ENCODE measurements around the gene ACE.
A peak's percentile ranks its signal among the peaks of the same experiment; 100 is the strongest.

Gene ACE

DNA sequence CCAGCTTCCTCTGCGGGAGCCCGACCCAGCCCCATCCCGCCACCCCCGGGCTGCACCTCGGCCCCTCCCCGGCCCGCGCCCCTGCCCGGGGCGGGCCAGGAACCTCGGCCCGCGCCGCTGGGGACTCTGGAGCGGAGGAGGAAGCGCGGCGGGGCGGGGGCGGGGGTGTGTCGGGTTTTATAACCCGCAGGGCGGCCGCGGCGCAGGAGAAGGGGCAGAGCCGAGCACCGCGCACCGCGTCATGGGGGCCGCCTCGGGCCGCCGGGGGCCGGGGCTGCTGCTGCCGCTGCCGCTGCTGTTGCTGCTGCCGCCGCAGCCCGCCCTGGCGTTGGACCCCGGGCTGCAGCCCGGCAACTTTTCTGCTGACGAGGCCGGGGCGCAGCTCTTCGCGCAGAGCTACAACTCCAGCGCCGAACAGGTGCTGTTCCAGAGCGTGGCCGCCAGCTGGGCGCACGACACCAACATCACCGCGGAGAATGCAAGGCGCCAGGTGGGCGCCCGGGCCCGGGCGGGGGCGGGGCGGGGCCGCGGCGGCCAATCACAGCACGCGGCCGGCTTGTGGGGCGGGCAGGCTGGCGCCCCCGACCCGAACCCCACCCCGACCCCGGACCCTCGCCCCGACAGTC lies at the start of gene ACE:
Gene ACE (plus strand): TSS at position 208 of the 626 bp plus-strand sequence. CDS start 34 bp downstream, at position 242.
- DNase-seq (ENCODE audit: low spot score) = peak; percentile 71

- no peak for DNase-seq (ENCODE audit: low spot score)
Measured at GRCh38 chr17:63429766-63430165, 47.1 kb upstream of the ACE start.

- DNase-seq (ENCODE audit: low spot score) = no peak
Measured at GRCh38 chr17:63430223-63430622, 46.6 kb upstream of the ACE start.

- no peak for DNase-seq (ENCODE audit: low spot score)
Measured at GRCh38 chr17:63431618-63431938, 45.3 kb upstream of the ACE start.

DNA sequence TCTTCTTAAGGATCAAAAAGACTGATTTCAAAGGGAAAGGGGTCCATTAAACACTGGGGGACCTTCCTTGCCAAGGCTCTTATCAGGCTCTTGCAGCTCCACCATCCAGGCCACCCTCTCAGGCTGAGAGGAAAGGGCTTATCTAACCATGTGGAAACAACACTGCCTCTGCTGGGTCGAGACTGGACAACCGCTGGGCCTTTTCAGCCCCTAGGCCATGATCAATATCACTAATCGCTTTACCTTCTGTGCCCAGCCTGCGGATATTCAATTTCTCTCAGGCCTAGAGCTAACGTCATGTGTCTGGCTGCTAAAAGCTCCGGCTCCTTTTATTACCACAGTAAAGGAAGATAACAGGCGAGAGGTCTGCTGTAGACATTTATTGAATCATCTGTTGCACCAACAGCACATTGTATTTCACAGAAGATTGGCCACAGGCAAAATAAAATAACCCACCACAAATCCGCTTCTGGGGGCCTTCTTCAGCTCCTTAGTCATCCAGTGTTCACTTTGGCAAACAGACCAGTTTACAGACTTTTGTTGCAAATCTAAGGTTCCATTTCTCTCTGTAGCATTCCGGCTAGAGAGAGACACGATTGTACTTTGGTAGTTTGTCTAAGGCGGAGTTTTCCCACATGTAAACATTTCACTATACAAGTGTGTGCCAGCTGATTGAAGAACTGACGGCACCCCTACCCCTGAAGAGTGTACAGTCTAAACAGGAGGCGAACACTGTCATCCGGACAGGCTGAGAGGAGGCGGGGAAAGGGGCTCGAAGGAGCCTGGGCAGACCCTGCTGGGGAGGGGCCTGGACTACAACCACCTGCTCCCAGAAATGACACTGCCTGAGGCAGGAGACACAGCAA lies 44.7 kb upstream of the ACE start:
- DNase-seq (ENCODE audit: low spot score) = no peak

DNA sequence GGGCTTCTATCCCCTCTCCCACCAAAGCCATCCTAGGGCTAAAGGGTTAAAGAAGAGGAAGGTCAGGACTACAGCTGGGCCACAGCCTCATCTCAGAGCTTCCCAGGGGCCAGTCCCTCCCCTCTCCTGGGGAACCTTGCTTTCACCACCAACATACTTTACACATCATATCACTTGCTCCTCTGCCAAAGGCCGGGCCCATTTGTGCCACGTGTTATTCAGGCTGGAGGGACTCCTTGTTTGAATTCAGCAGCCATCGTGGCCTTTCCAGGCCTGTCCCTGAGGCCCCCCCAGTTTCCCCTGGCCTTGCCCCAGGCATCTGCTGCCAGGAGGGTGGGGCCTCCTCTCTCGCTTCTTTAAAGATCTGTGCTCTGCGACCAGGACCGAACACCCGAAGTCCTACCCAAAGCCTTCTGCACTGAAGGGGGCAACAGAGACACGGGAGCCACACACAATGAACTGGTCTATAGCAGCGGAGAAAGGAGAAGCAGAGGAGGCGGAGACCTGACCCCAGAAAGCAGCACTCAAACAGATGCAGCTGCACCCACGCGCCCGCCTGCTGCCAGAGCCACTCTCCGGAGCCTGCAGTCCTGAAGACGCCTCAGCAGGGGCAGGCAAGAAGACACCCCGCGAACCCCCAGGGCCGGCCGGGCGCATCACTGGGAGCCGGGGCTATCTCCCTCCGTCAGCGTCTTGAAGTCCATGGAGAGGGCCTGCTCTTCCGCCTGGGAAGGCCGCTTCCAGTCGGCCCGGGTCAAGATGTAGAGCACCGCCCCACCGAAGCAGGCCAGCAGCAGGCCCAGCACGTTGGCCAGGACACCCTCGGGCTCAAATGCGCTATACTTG lies 42.9 kb upstream of the ACE start:
- DNase-seq (ENCODE audit: low spot score) = no peak

DNA sequence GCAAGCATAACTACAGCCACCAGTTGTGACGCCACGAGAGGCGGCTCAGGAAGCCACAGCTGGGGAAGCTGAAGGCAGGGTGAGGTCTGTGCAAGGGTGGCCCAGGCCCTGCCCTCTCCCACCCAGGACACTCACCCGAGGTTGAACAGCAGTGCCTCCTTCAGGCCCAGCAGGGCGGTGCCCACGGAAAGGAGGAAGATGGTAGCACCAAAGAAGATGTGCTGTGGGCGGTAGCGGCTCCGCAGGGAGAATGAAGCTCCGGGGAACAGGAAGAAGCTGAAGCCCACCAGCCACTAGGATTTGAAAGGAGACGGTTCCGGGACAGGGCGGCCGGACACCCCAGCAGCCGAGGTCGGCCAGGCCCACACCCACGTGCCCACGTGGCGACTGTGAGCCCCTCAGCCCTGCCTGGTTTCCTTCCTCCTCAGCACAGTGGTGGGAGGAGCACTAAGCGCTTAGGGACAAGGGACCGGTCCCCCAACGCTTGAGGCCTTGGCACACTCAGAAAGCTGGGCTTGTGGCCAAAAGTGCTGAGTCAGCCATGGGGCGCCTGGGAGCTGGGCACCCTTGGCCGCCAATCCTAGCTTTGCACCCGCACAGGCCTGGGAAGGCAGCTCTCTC lies 41.8 kb upstream of the ACE start:
- DNase-seq (ENCODE audit: low spot score) = peak; percentile 31

DNA sequence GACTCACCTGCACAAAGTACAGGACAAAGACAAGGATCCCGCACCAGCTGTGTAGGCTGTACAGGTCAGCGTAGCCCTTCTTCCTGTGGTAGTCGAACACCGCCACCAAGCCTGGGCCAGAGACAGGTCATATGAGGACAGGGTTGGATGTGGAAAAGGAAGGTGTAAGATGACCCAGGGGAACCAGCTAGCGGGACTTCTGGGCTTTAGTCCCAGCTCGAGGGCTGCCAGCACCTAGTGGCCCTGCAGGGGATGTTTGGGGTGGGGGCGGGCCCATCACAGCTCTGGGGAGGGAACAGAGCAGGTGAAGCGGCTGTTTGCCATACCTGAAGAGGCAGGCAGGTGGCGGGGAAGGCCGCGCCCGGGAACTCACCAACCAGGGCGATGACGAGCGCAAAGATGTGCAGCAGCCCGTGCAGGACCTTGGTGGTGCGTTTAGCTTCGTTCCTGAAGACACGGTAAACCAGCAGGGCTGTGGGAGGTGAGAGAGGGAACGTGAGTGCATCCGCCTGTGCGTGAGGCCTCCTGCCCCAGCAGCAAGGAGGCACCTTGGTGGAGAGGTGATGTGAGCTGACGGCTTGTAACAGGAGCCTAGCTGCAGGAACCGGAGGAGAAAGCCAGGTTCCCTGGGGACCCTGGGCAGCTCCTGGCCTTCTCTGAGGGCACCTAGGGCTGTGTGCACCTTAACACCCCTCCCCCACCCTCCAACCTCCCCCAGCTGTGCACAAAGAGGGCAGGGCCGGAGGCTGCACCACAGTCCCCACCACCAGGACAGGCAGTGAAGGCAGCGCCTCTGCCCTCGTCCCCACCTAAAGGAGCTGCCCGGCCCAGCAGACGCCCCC lies 41.0 kb upstream of the ACE start:
- no peak for DNase-seq (ENCODE audit: low spot score)

GRCh38 chr17:63436523-63437110 lies 40.2 kb upstream of the ACE start:
- no peak for DNase-seq (ENCODE audit: low spot score)

DNA sequence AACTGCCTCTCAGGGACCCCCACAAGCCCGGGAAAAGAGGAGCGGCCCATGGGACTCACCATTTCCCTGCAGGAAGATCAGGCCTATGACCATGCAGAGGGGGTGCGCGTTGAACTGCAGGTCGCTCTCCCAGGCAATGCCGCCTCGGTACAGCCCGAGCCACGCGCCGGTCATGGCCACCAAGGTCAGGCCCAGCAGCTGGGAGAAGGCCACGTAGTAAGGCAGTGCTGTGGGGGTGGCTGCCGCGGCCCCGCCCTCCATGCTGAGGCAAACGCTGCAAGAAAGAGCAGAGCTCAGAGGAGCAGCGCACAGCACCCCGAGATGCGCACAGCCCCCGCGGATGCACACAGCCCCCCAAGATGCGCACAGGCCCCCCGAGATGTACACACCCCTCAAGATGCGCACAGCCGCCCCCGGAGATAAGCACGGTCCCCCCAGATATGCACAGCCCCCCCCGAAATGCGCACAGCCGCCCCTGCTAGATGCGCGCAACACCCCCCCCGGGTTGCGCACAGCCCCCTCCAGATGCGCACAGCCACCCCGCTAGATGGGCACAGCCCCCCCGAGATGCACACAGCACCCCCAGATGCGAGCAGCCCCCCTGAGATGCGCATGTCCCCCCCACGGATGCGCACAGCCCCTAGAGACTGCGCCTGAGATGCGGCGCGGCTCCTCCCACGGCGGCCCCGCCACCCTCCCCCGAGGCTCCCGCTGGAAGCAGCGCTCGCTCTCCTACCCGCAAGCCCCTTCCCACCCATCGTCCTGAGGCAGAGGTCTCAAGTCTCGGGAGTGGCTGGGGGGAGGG lies 39.4 kb upstream of the ACE start:
- no peak for DNase-seq (ENCODE audit: low spot score)

DNA sequence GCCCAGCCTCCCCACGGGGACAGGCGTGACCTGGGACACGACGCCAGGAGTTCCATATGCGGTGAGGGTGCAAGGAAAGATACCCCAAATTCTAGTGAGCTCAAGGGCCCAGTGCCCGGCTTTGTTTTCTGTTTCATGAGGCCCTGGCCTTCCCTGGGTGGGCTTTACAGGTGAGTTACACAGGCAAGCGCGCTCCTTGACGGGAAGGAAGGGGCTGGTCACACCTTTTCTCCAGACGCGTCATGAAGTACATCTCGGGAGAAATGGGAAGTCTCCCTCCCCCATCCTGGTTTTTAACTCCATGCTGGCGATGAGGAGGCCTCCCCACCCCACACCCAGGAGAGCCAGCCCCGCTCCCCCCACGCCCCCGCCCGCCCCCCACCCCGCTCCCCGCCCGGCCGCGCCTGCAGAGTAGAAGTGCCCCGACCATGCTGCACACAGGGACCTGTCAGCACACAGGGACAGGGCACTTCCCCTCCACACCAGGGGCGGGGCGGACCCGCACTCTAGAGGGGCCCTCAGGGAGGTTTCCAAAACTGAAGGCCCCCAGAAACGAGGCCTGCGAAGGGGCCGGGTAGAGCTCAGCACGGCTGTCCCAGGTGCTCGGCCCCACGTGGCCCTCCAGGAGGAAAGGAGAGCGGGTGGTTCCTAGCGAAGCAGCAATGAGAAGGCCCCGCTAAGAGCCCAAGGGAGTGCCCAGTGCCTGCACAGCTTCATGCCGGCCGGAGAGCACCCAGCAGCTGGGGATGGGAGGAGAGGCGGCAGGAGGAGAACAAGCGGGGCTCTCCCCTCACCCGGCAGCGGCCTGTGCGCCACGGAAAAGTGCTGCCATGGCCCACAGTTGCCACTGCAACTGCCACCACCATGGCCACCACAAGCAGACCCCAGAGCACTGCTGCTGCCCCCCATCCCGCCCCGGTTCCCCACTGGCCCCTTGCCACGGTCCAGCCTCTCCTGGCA lies 38.5 kb upstream of the ACE start:
- DNase-seq (ENCODE audit: low spot score) = no peak

GRCh38 chr17:63439687-63440086 lies 37.2 kb upstream of the ACE start:
- DNase-seq (ENCODE audit: low spot score) = no peak

GRCh38 chr17:63440127-63440769 lies 36.6 kb upstream of the ACE start:
- no peak for DNase-seq (ENCODE audit: low spot score)

- DNase-seq (ENCODE audit: low spot score) = no peak
Measured at GRCh38 chr17:63440770-63441335, 36.0 kb upstream of the ACE start.

GRCh38 chr17:63441654-63442053 lies 35.2 kb upstream of the ACE start:
- no peak for DNase-seq (ENCODE audit: low spot score)

GRCh38 chr17:63442074-63442473 lies 34.8 kb upstream of the ACE start:
- no peak for DNase-seq (ENCODE audit: low spot score)

DNA sequence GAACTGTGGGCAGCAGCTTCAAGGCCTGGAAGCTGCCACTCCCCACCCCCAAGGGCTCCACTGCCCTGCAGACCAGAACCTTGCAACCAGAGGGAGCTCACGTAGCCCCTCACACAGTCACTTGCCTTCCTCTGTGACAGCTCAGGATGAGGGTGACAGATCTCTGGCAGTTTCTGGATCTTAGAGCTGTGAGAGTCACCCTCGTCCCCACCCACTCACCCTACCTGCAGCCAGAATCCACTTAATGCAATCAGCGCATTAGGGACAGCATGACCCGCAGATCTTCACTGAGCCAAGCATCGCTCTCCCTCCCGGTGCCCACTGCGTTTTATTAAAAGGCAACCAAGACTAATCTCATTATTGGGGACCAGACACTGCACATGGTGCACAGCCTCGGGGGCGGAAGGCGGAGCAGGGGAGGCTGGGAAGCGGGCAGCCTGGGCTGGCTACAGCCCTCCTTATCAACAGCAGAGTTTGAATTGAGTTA lies 34.3 kb upstream of the ACE start:
- peak; percentile 54 for DNase-seq (ENCODE audit: low spot score)

GRCh38 chr17:63443053-63443452 lies 33.8 kb upstream of the ACE start:
- no peak for DNase-seq (ENCODE audit: low spot score)

Data from NAMALWA (cell line).